Cardiac septum (tissue), 1 donor: ENCODE measurements around the gene TCERG1. TPM values are rescaled to one million over a fixed set of nuclear protein-coding genes. Genes with fewer than 3 reads are reported as not detected.
"Not testable (repeated sequence)": the region's sequence is repeated elsewhere in the genome, so short reads cannot be mapped to it uniquely, and the experiment has no call there.

ENCODE experiments used
- DNase-seq: peaks from one replicate; pipeline ENCODE4 v3.0.0-alpha.2; 2020; ENCODE audit warnings: low spot score
- intact Hi-C: fragments of 100-400 bp; cut with DNase I; formaldehyde crosslinking; loops from one replicate; pipeline ENCODE4 v1.14.0; 2022
- total RNA-seq: library from RNA; stranded (reverse); fragmentation: NEBNext Ultra II Directional; extraction: Animal tissue kit (Norgen Biotek cat#: 25700); gene quantifications from one replicate; pipeline ENCODE4 v1.2.1, GENCODE V29; 2021
- donor health status: DM: no; HTN: no; CAD: no.

Gene TCERG1
- total RNA-seq, 1 donor from 2014 or later = 33.2 TPM

DNA sequence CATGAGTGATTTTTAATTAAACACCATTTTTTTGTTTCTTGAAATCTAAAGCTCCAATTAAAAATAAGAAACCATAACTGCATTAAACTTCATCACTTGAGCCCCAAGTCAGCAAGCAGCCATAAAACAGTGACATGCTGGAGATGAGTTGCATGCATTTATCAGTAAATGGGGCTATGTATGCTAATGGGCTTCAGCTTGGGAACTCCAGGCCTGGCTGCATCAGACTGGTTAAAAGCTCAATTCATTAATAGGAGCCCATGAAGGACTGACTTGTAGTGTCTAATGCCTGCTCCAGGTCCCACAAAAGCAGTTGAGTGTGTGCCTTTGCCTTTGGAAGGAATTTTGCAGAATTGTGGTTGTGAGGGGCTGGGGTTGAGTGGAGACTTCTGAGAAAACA is 102.5 kb downstream of the TCERG1 start:
- DNase-seq = no peak
- intact Hi-C loops = no loop called here

DNA sequence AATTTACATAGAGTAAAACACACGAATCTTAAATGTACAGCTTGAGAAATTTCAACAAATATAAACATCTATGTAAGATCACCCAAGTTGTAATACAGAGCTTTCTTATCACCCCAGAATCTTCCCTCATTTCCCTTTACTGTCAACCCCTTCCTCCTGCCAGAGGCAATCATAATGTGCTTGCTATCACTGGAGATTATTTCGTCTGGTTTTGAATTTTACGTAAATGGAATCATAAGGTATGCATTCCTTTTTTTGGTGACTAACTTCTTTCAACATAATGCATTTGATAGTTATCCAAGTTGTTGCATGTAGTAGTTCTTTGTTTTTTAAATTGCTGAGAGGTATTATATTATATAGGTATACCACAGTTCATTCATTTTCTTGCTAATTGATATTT is 106.3 kb downstream of the TCERG1 start:
- DNase-seq = no peak
- intact Hi-C loops = no loop called here

DNA sequence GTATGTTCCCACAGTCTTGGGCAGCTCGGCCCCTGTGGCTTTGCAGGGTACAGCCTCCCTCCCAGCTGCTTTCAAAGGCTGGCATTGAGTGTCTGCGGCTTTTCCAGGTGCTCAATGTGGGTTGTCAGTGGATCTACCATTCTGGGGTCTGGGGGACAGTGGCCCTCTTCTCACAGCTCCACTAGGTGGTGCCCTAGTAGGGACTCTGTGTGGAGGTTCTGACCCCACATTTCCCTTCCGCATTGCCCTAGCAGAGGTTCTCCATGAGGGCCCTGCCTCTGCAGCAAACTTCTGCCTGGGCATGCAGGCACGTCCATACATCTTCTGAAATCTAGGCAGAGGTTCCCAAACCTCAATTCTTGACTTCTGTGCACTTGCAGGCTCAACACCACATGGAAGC is 109.8 kb downstream of the TCERG1 start:
- DNase-seq, intact Hi-C loops: not testable (repeated sequence)

DNA sequence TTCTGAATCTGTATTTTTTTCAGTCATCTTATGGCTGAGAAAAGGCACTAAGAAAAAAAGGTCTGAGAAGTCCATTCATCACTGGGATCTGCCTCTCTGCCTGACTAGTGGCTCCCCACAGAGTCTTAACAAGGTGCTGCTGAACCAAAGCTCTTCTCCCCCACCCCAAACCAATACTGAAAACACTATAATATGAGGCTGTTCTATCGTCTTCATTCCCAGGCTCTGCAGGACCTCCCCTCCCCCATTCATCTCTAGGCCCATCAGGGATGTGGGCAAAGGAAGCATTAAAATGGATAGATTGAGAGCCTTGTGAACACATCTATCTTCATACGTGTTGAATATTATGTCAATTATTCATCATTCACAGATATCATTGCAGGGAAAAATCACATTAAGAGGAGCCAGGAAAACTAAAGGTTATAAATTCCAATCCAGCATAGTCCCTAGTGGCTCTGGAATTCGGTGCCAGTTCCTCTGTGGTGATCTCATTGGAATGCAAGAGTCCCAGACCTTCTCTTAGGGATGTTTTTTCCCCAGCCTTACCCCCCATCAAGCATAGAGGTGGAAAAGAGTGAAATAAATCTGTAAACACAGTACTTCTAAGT is 113.2 kb downstream of the TCERG1 start:
- intact Hi-C loops = no loop called here
- DNase-seq = no peak

Other genes starting within 250 kb of the TCERG1 start
- 16.1 TPM for gene RBM27, start 243.7 kb upstream of the TCERG1 start, total RNA-seq
- not detected for gene POU4F3, start 108.5 kb upstream of the TCERG1 start, total RNA-seq
- gene GPR151, start 68.9 kb downstream of the TCERG1 start, total RNA-seq = not detected